ENCODE results near the gene DLST. TPM values are rescaled to one million over a fixed set of nuclear protein-coding genes. Genes with fewer than 3 reads are reported as not detected.

Gene DLST
- total RNA-seq, 4 donors from 2014 or later, result 80.9 to 91.6 (median 83.5) TPM

GRCh38 chr14:74912801-74913200 lies 31.1 kb downstream of the DLST start:
- TF ChIP-seq CTCF (IDR thresholded peaks at IDR 0.05), result no peak
- TF ChIP-seq POLR2A (IDR thresholded peaks at IDR 0.05), result no peak
- Histone ChIP-seq H3K27ac (no peak overlapping the region), H3K4me1 (peaks cover 12 to 24% of the 10 kb centered on the region in 2 donors), H3K9me3 (no peaks in the 10 kb centered on the region), H3K4me3 (replicated peaks in 1 of 3) (no peak overlapping the region), H3K27me3 (no peaks in the 10 kb centered on the region), H3K36me3 (no peaks in the 10 kb centered on the region)
- WGBS, 2 donors, result 94 to 98% methylated on average over 9 to 10 of the region's 10 CpGs
- no peak for DNase-seq
- intact Hi-C loops (cut with DNase I), result loop anchor here (10.0 kb wide), 1 partner anchor 172 kb away; no protein-coding TSS in a partner anchor

GRCh38 chr14:74913393-74913910 lies 31.7 kb downstream of the DLST start:
- Histone ChIP-seq H3K27ac (no peak overlapping the region), H3K4me3 (replicated peaks in 1 of 3) (no peak overlapping the region), H3K36me3 (no peaks in the 10 kb centered on the region), H3K9me3 (no peaks in the 10 kb centered on the region), H3K27me3 (no peaks in the 10 kb centered on the region), H3K4me1 (peaks cover 17 to 26% of the 10 kb centered on the region in 2 donors)
- 57 to 74% methylated on average over 5 of the region's 5 CpGs for WGBS, 2 donors
- TF ChIP-seq CTCF (IDR thresholded peaks at IDR 0.05) (no peak), POLR2A (IDR thresholded peaks at IDR 0.05) (no peak)
- intact Hi-C loops (cut with DNase I), result loop anchor here (10.0 kb wide), 1 partner anchor 171 kb away; no protein-coding TSS in a partner anchor
- DNase-seq, result no peak

- TF ChIP-seq CTCF (IDR thresholded peaks at IDR 0.05) (peak; percentile 43 to 86 (median 80)), POLR2A (IDR thresholded peaks at IDR 0.05) (no peak)
- Histone ChIP-seq H3K27ac (peak overlapping the region in 2 of 3 donors; percentile 15 to 40), H3K27me3 (no peaks in the 10 kb centered on the region), H3K4me3 (replicated peaks in 1 of 3) (no peak overlapping the region), H3K4me1 (peaks cover 17 to 28% of the 10 kb centered on the region in 2 donors), H3K36me3 (no peaks in the 10 kb centered on the region), H3K9me3 (no peaks in the 10 kb centered on the region)
- DNase-seq, result peak; percentile 79 to 85
- intact Hi-C loops (cut with DNase I), result loop anchor here (10.0 kb wide), 1 partner anchor 171 kb away; no protein-coding TSS in a partner anchor
- WGBS, 2 donors, result 32 to 71% methylated on average over 3 to 6 of the region's 6 CpGs
Observed at GRCh38 chr14:74913986-74914573, 32.4 kb downstream of the DLST start.

DNA sequence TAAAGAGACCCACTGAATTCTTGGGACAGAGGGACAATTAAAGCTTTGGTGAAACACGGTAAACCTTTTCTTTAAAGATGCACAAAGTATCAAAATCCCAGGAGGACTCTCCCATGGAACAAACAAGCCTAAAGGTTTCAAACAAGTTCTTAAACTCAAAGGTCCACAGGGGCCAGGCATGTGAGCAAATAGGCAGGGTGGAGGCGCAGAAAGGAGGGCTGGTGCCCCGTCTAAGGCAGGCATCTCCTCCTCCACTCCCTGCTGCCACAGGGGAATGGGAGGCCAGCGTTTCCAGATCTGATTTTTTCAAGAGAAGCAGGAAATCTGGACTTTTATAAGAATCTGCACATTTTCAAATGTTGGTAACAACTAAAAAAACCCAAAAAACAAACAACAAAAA lies 33.7 kb downstream of the DLST start:
- TF ChIP-seq POLR2A (IDR thresholded peaks at IDR 0.05) (no peak), CTCF (IDR thresholded peaks at IDR 0.05) (no peak)
- 68 to 94% methylated on average over 4 of the region's 4 CpGs for WGBS, 2 donors
- DNase-seq, result no peak
- Histone ChIP-seq H3K4me3 (replicated peaks in 1 of 3) (no peak overlapping the region), H3K36me3 (no peaks in the 10 kb centered on the region), H3K27me3 (no peaks in the 10 kb centered on the region), H3K4me1 (peaks cover 17 to 28% of the 10 kb centered on the region in 2 donors), H3K27ac (peak overlapping the region in 1 of 3 donors; percentile 18), H3K9me3 (no peaks in the 10 kb centered on the region)
- intact Hi-C loops (cut with DNase I), result loop anchor here (10.0 kb wide), 1 partner anchor 169 kb away; no protein-coding TSS in a partner anchor

GRCh38 chr14:74915826-74916225 lies 34.1 kb downstream of the DLST start:
- intact Hi-C loops (cut with DNase I), result loop anchor here (10.0 kb wide), 1 partner anchor 169 kb away; no protein-coding TSS in a partner anchor
- no peak for DNase-seq
- Histone ChIP-seq H3K27ac (peak overlapping the region in 1 of 3 donors; percentile 69), H3K36me3 (no peaks in the 10 kb centered on the region), H3K9me3 (no peaks in the 10 kb centered on the region), H3K4me1 (peaks cover 17 to 28% of the 10 kb centered on the region in 2 donors), H3K4me3 (replicated peaks in 1 of 3) (no peak overlapping the region), H3K27me3 (no peaks in the 10 kb centered on the region)
- TF ChIP-seq POLR2A (IDR thresholded peaks at IDR 0.05) (no peak), CTCF (IDR thresholded peaks at IDR 0.05) (no peak)
- 44 to 52% methylated on average over 5 to 7 of the region's 7 CpGs for WGBS, 2 donors
